ENCODE measurements around the gene TCERG1L.

DNA sequence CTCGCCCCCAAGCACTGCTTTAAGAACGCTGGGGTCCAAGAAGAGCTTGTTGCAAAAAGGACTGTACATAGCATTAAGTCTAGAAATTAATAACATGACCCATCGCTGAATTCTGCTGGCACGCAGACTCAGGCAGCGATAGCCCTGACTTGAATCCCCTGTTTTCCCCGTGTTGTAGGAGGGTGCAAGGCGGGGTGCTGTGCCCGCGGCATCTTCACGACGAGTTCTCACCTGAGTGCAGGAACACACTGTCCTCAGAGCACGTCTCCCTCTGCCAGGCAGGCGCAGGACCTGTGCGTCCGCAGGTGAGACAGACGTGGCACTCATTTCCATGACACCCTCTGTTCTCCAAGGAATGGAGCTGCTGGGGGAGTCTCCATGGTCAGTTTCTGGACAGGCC is 243.2 kb downstream of the TCERG1L start:
- TF ChIP-seq EZH2 (IDR thresholded peaks at IDR 0.05; ENCODE audit: insufficient read depth, poor library complexity, severe bottlenecking) = no peak
- no peak for TF ChIP-seq EZH2phosphoT487 (IDR thresholded peaks at IDR 0.05; ENCODE audit: insufficient read depth, low read depth)
